Endothelial cell of umbilical vein (primary cell): ENCODE results near the gene ADGRG7.

Source experiments
- CTCF ChIP-seq, 2 donors: IDR thresholded peaks; 1 replicate in 1 of 2; 2 replicates in 1 of 2; pipeline ENCODE4 v1.5.1; 2011; ENCODE audit warnings: low read length in 2 of 2, mild to moderate bottlenecking in 2 of 2, moderate library complexity in 2 of 2, control low read depth in 1 of 2, inconsistent platforms in 1 of 2, low read depth in 1 of 2; ENCODE audit not compliant: insufficient read depth in 1 of 2; ENCODE audit errors: extremely low read depth in 1 of 2
- GATA2 ChIP-seq: IDR thresholded peaks from 2 replicates; pipeline ENCODE4 v1.7.0; 2011; ENCODE audit warnings: low read depth, mild to moderate bottlenecking, moderate library complexity, mixed read lengths, low read length; ENCODE audit not compliant: insufficient read length, insufficient read depth

- TF ChIP-seq CTCF (IDR thresholded peaks at IDR 0.05; ENCODE audit: extremely low read depth in 1 of 2, insufficient read depth in 1 of 2, low read depth in 1 of 2, low read length in 2 of 2) (no peak), GATA2 (no peak)
These were observed 38.3 kb downstream of the ADGRG7 start for GRCh38 chr3:100647657-100648056.
